ENCODE measurements around the gene HNF4A. TPM values are rescaled to one million over a fixed set of nuclear protein-coding genes. Genes with fewer than 3 reads are reported as not detected.

HNF4A gene
- total and polyA plus RNA-seq, 2 of the 13 experiments (the other 11 are each of a cell fraction or from before 2014, with no cell fraction given), result 80.9 to 169 TPM

- TF ChIP-seq GMEB1 (CRISPR knock-in tag; IDR thresholded peaks at IDR 0.05; ENCODE audit: borderline replicate concordance) (peak; percentile 27; the same call in 1 of the 2 replicates), THAP7 (CRISPR knock-in tag; IDR thresholded peaks at IDR 0.05) (peak; percentile 77; the same call in 1 of the 2 replicates), ZBTB44 (CRISPR knock-in tag; IDR thresholded peaks at IDR 0.05) (no peak), CSRNP1 (CRISPR knock-in tag; IDR thresholded peaks at IDR 0.05) (peak; percentile 16; the same call in 1 of the 2 replicates), NFE2 (CRISPR knock-in tag; IDR thresholded peaks at IDR 0.05) (no peak; the same call in 1 of the 2 replicates), ISL2 (CRISPR knock-in tag; IDR thresholded peaks at IDR 0.05) (no peak), PLRG1 (conservative IDR thresholded peaks at IDR 0.05) (no peak), SOX5 (CRISPR knock-in tag; IDR thresholded peaks at IDR 0.05; ENCODE audit: borderline replicate concordance) (no peak; the same call in 1 of the 2 replicates), ZXDC (CRISPR knock-in tag; IDR thresholded peaks at IDR 0.05) (no peak), ZNF512 (CRISPR knock-in tag; IDR thresholded peaks at IDR 0.05) (no peak), ZNF569 (CRISPR knock-in tag; IDR thresholded peaks at IDR 0.05; ENCODE audit: borderline replicate concordance) (no peak), ZKSCAN5 (CRISPR knock-in tag; IDR thresholded peaks at IDR 0.05) (no peak), SNAPC2 (CRISPR knock-in tag; IDR thresholded peaks at IDR 0.05) (no peak), ZSCAN12 (CRISPR knock-in tag; IDR thresholded peaks at IDR 0.05) (no peak), PHF20 (CRISPR knock-in tag; IDR thresholded peaks at IDR 0.05) (no peak), ZNF577 (CRISPR knock-in tag; IDR thresholded peaks at IDR 0.05; ENCODE audit: borderline replicate concordance, low read depth) (no peak), RARG (CRISPR knock-in tag; IDR thresholded peaks at IDR 0.05; ENCODE audit: low read depth) (no peak), FOSL1 (CRISPR knock-in tag; IDR thresholded peaks at IDR 0.05; ENCODE audit: borderline replicate concordance) (no peak), RXRA (CRISPR knock-in tag; IDR thresholded peaks at IDR 0.05) (peak; percentile 66; the same call in 1 of the 2 replicates)
Measured at GRCh38 chr20:44433751-44434538, 78.4 kb downstream of the HNF4A start (continued).
